IMR-90 (cell line): Measurements from ENCODE around the gene PTBP1. TPM values are rescaled to one million over a fixed set of nuclear protein-coding genes. Genes with fewer than 3 reads are reported as not detected.

Experiments
- ATAC-seq: fragments of 200-7000 bp; cut with Tn5 transposase; 2 replicates; pipeline ENCODE4 v1.9.1; 2020; ENCODE audit warnings: low read depth, mild to moderate bottlenecking, moderate library complexity
- BruUV-seq: library from RNA; stranded (reverse); fragments of 400-500 nt; replicated peaks from 2 replicates; lab custom pipeline; 2021; lab: Mats Ljungman, UMichigan
- CTCF ChIA-PET: fragments of 300-600 bp; formaldehyde crosslinking; extraction: SDS; loops from one replicate; lab custom pipeline; 2021; ENCODE audit warnings: antibody characterized with exemption; lab: Yijun Ruan, JAX
- POLR2A ChIA-PET: fragments of 300-600 bp; sonication (Branson Sonifier 250); formaldehyde crosslinking; loops from one replicate; lab custom pipeline; 2022; ENCODE audit warnings: antibody characterized with exemption; ENCODE audit not compliant: unreplicated experiment; lab: Charles Lee
- DNase-seq: peaks from one replicate; pipeline ENCODE4 v3.0.0; 2013
- H2AFZ ChIP-seq: replicated peaks from 2 replicates; pipeline ENCODE3; 2013; ENCODE audit warnings: low read length, mild to moderate bottlenecking; ENCODE audit not compliant: poor library complexity
- H2AK5ac ChIP-seq: 2 replicates; pipeline ENCODE4 v1.6.1; 2013; ENCODE audit warnings: low read depth, low read length, inconsistent platforms
- H2AK9ac ChIP-seq: replicated peaks from 2 replicates; pipeline ENCODE3; 2013; ENCODE audit warnings: mild to moderate bottlenecking, low read depth, low read length, moderate library complexity; ENCODE audit not compliant: poor library complexity
- H2BK120ac ChIP-seq: 2 replicates; pipeline ENCODE4 v1.6.1; 2013; ENCODE audit warnings: low read depth, low read length, inconsistent platforms
- H2BK15ac ChIP-seq: 3 replicates; pipeline ENCODE4 v1.6.1; 2013; ENCODE audit warnings: low read depth, low read length, inconsistent platforms
- H2BK20ac ChIP-seq: 2 replicates; pipeline ENCODE4 v1.6.1; 2013; ENCODE audit warnings: low read depth, mild to moderate bottlenecking, inconsistent platforms, low read length, moderate library complexity
- H2BK5ac ChIP-seq: 2 replicates; pipeline ENCODE4 v1.6.1; 2013; ENCODE audit warnings: mild to moderate bottlenecking, low read depth, low read length, inconsistent platforms; ENCODE audit not compliant: poor library complexity, severe bottlenecking
- H3K14ac ChIP-seq: replicated peaks from 2 replicates; pipeline ENCODE4 v1.6.1; 2013; ENCODE audit warnings: low read depth, low read length, inconsistent platforms
- H3K18ac ChIP-seq: 2 replicates; pipeline ENCODE4 v1.6.1; 2013; ENCODE audit warnings: low read depth, low read length, control low read depth
- H3K23ac ChIP-seq: 2 replicates; pipeline ENCODE4 v1.6.1; 2013; ENCODE audit warnings: low read depth, low read length, inconsistent platforms
- H3K27ac ChIP-seq: 2 replicates; pipeline ENCODE4 v1.5.1; 2013; ENCODE audit warnings: mild to moderate bottlenecking, control low read depth, low read length; ENCODE audit not compliant: insufficient read depth
- H3K27me3 ChIP-seq: 2 replicates; pipeline ENCODE4 v1.6.1; 2013; ENCODE audit warnings: low read length; ENCODE audit not compliant: control insufficient read depth, insufficient read depth
- H3K36me3 ChIP-seq: 2 replicates; pipeline ENCODE4 v1.6.1; 2013; ENCODE audit warnings: low read length, mixed read lengths; ENCODE audit not compliant: control insufficient read depth, insufficient read depth
- H3K4ac ChIP-seq: 2 replicates; pipeline ENCODE4 v1.6.1; 2013; ENCODE audit warnings: low read depth, low read length, inconsistent platforms
- H3K4me1 ChIP-seq: 2 replicates; pipeline ENCODE4 v1.6.1; 2013; ENCODE audit warnings: low read length, mixed read lengths; ENCODE audit not compliant: control insufficient read depth, insufficient read depth
- H3K4me2 ChIP-seq: 2 replicates; pipeline ENCODE4 v1.6.1; 2013; ENCODE audit warnings: low read depth, mild to moderate bottlenecking, control low read depth, low read length, moderate library complexity
- H3K4me3 ChIP-seq: 2 replicates; pipeline ENCODE4 v1.5.1; 2013; ENCODE audit warnings: low read depth, mild to moderate bottlenecking, control low read depth, low read length, moderate library complexity; ENCODE audit not compliant: insufficient read depth
- H3K56ac ChIP-seq: 2 replicates; pipeline ENCODE4 v1.6.1; 2013; ENCODE audit warnings: low read length, inconsistent platforms; ENCODE audit not compliant: insufficient read depth; ENCODE audit errors: extremely low read depth
- H3K79me1 ChIP-seq, 2 experiments: 2 replicates each; pipeline ENCODE4 v1.6.1; 2013; ENCODE audit warnings: low read length in 2 of 2, inconsistent platforms in 1 of 2, low read depth in 1 of 2
- H3K9ac ChIP-seq: 2 replicates; pipeline ENCODE4 v1.6.1; 2013; ENCODE audit warnings: low read depth, low read length, control low read depth
- H3K9me1 ChIP-seq: 2 replicates; pipeline ENCODE4 v1.6.1; 2013; ENCODE audit warnings: low read length, inconsistent platforms; ENCODE audit not compliant: insufficient read depth
- H3K9me3 ChIP-seq: 2 replicates; pipeline ENCODE4 v1.6.1; 2013; ENCODE audit warnings: low read length; ENCODE audit not compliant: control insufficient read depth, insufficient read depth
- H4K20me1 ChIP-seq: 2 replicates; pipeline ENCODE4 v1.6.1; 2013; ENCODE audit warnings: low read length, inconsistent platforms; ENCODE audit not compliant: insufficient read depth
- H4K5ac ChIP-seq: 2 replicates; pipeline ENCODE4 v1.6.1; 2013; ENCODE audit warnings: mild to moderate bottlenecking, low read depth, low read length, control low read depth
- H4K8ac ChIP-seq, 2 experiments: 2 replicates each; pipeline ENCODE4 v1.6.1; 2013; ENCODE audit warnings: low read depth in 2 of 2, low read length in 2 of 2, control low read depth in 1 of 2, inconsistent platforms in 1 of 2
- H4K91ac ChIP-seq: 2 replicates; pipeline ENCODE4 v1.6.1; 2013; ENCODE audit warnings: low read depth, low read length, inconsistent platforms; ENCODE audit not compliant: insufficient read depth
- MAZ ChIP-seq: IDR thresholded peaks from 2 replicates; pipeline ENCODE4 v1.6.1; 2012; ENCODE audit warnings: low read depth, mild to moderate bottlenecking, low read length, improper control_type of control experiment, moderate library complexity, borderline replicate concordance
- WGBS, 2 experiments: methylation state at CpG; one replicate each; pipeline versions ENCODE4 v1.1.5 to v1.1.7; 2013; ENCODE audit warnings: missing lambda C conversion rate in 2 of 2; ENCODE audit not compliant: insufficient read length in 1 of 2; ENCODE audit errors: extremely low coverage in 2 of 2; 5-methylcytosine and 5-hydroxymethylcytosine counted together
- dilution Hi-C: fragments of 300-500 bp; cut with HindIII; formaldehyde crosslinking; loops from one replicate; pipeline ENCODE4 v1.14.3; 2018; ENCODE audit warnings: low sequenced_read_pairs; ENCODE audit not compliant: unreplicated experiment
- in situ Hi-C: fragments of 300-500 bp; cut with MboI; formaldehyde crosslinking; loops from 3 replicates; pipeline ENCODE4 v1.14.3; 2019; ENCODE audit warnings: low sequenced_read_pairs, inconsistent platforms, mixed read lengths
- intact Hi-C: fragments of 100-400 bp; cut with micrococcal nuclease; formaldehyde crosslinking; loops from 2 replicates; pipeline ENCODE4 v1.10.0; 2022
- polyA plus RNA-seq, 3 experiments: library from polyadenylated mRNA; depleted of rRNA; stranded (reverse); fragments of >200 nt; gene quantifications; 2 replicates each; pipeline ENCODE4 v1.2.3, GENCODE V29; 2012; ENCODE audit warnings: low replicate concordance in 1 of 3
- total RNA-seq: library from RNA; depleted of rRNA; stranded (reverse); fragments of >200 nt; gene quantifications from 2 replicates; pipeline ENCODE4 v1.2.3, GENCODE V29; 2012

PTBP1 gene
- total and polyA plus RNA-seq, 2 of the 4 experiments (the other 2 are of a cell fraction): 146 to 269 TPM

DNA sequence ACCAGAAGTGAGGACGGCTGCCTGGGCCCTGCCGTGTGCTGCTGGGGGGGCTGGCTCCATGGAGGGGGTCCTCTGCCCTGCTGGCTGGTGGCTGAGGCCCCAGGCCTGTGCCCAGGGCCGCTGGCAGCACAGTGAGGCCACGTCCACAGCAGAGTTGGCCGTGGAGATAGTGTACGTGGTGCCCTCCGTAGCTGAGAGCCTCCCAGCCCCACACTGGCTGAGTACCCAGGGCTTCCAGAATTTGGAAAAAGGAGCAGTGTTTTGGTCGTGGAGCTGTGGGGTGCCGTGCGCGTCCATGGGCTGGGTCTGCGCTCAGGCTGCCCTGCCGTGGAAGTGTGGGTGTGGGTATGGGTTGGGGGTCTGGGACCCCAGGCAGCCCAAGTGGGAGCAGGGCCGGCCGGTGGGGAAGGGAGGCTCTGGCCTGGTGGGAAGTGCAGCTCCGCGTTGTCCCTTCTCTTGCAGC lies 5.9 kb downstream of the PTBP1 start:
- Histone ChIP-seq H3K27ac (no peak overlapping the region), H3K27me3 (no peaks in the 10 kb centered on the region), H3K4ac (no peak overlapping the region), H3K36me3 (peaks cover 75% of the 10 kb centered on the region), H3K79me1 (peaks cover 3 to 38% of the 10 kb centered on the region in 2 experiments), H2AFZ (peak overlapping the region; percentile 51), H3K56ac (no peak overlapping the region), H3K18ac (no peak overlapping the region), H3K4me1 (peaks cover 30% of the 10 kb centered on the region), H4K8ac (no peak overlapping the region), H3K23ac (no peak overlapping the region), H2BK5ac (no peak overlapping the region), H3K4me2 (no peak overlapping the region), H2BK20ac (no peak overlapping the region), H3K4me3 (no peak overlapping the region), H4K5ac (no peak overlapping the region), H3K9ac (no peak overlapping the region), H4K91ac (no peak overlapping the region), H2AK9ac (no peak overlapping the region), H4K20me1 (peaks cover 100% of the 10 kb centered on the region), H3K14ac (no peak overlapping the region), H3K9me3 (no peaks in the 10 kb centered on the region), H2AK5ac (no peak overlapping the region), H3K9me1 (peaks cover 11% of the 10 kb centered on the region; the same call in 1 of the 2 replicates), H2BK120ac (no peak overlapping the region), H2BK15ac (no peak overlapping the region)
- ATAC-seq (no peak), DNase-seq (no peak)
- dilution Hi-C loops: no loop called here
- ChIA-PET POLR2A (no interaction called here), CTCF (no interaction called here)
- BruUV-seq: no TSS peak
- in situ Hi-C loops: no loop called here
- WGBS, 2 experiments: 93% methylated on average over 9 of the region's 17 CpGs; no CpG with 5 or more reads in 1 of the 2 experiments
- intact Hi-C loops: no loop called here
- no peak for TF ChIP-seq MAZ
